Measurements from ENCODE around the gene SUMO1.
"Not testable (repeated sequence)": the region's sequence is repeated elsewhere in the genome, so short reads cannot be mapped to it uniquely, and the experiment has no call there.

Gene SUMO1

GRCh38 chr2:202265467-202266277, 27.3 kb upstream of the SUMO1 start, which contains the start of gene NOP58:
NOP58 (plus strand) TSS chr2:202265763; CDS start chr2:202265942, 179 bp downstream.
- H3K27ac ChIP-seq: peak within 1 kb of the TSS; percentile 97
- TF ChIP-seq CTCF (IDR thresholded peaks at IDR 0.05) (no peak), ZFX (IDR thresholded peaks at IDR 0.05; ENCODE audit: borderline replicate concordance) (no peak)

GRCh38 chr2:202261531-202261930, 23.1 kb upstream of the SUMO1 start:
- no peak overlapping the region for H3K27ac ChIP-seq
- TF ChIP-seq ZFX (IDR thresholded peaks at IDR 0.05; ENCODE audit: borderline replicate concordance) (no peak), CTCF (IDR thresholded peaks at IDR 0.05) (no peak)

- TF ChIP-seq ZFX (IDR thresholded peaks at IDR 0.05; ENCODE audit: borderline replicate concordance) (no peak), CTCF (IDR thresholded peaks at IDR 0.05) (no peak)
Observed at GRCh38 chr2:202251494-202251893, 13.1 kb upstream of the SUMO1 start.

GRCh38 chr2:202249521-202250253, 11.3 kb upstream of the SUMO1 start:
- TF ChIP-seq ZFX (IDR thresholded peaks at IDR 0.05; ENCODE audit: borderline replicate concordance) (no peak), CTCF (IDR thresholded peaks at IDR 0.05) (no peak)

More at GRCh38 chr2:202251494-202251893, 13.1 kb upstream of the SUMO1 start:
- H3K27ac ChIP-seq: no peak overlapping the region

GRCh38 chr2:202247710-202248109, 9.3 kb upstream of the SUMO1 start:
- not testable (repeated sequence) for H3K27ac ChIP-seq

More at GRCh38 chr2:202249521-202250253, 11.3 kb upstream of the SUMO1 start:
- no peak overlapping the region for H3K27ac ChIP-seq

GRCh38 chr2:202237787-202238233, 587 bp downstream of the SUMO1 start:
- TF ChIP-seq CTCF (IDR thresholded peaks at IDR 0.05): no peak
- TF ChIP-seq ZFX (IDR thresholded peaks at IDR 0.05; ENCODE audit: borderline replicate concordance): no peak
- H3K27ac ChIP-seq: peak overlapping the region; percentile 67

GRCh38 chr2:202221873-202222272, 16.5 kb downstream of the SUMO1 start:
- no peak overlapping the region for H3K27ac ChIP-seq
- TF ChIP-seq ZFX (IDR thresholded peaks at IDR 0.05; ENCODE audit: borderline replicate concordance) (no peak), CTCF (IDR thresholded peaks at IDR 0.05) (no peak)

Measured in 22Rv1 (cell line).